B cell (primary cell): ENCODE measurements around the gene SOD3. TPM values are rescaled to one million over a fixed set of nuclear protein-coding genes. Genes with fewer than 3 reads are reported as not detected.

Experiments used
- ATAC-seq: fragments of 200-7000 bp; cut with Tn5 transposase; one replicate; pipeline ENCODE4 v1.10.0; 2021; ENCODE audit warnings: low read depth, mild to moderate bottlenecking, moderate number of reproducible peaks, moderate library complexity
- CTCF ChIA-PET: fragments of 350-600 bp; sonication (Branson Sonifier 250); formaldehyde crosslinking; loops from one replicate; lab custom pipeline; 2021; ENCODE audit warnings: antibody characterized with exemption, inconsistent platforms; lab: Charles Lee
- POLR2A ChIA-PET: fragments of 350-600 bp; sonication (Branson Sonifier 250); formaldehyde crosslinking; loops from one replicate; lab custom pipeline; 2021; ENCODE audit warnings: antibody characterized with exemption; lab: Charles Lee
- DNase-seq: peaks from one replicate; pipeline ENCODE4 v3.0.0; 2013
- H2AFZ ChIP-seq: 2 replicates; pipeline ENCODE4 v1.6.1; 2012; ENCODE audit warnings: mild to moderate bottlenecking, low read depth, low read length; ENCODE audit not compliant: insufficient read depth, poor library complexity, severe bottlenecking
- H3K27ac ChIP-seq, 2 donors: 1 replicate in 1 of 2; 2 replicates in 1 of 2; pipeline ENCODE4 v1.5.1; 2012 to 2013; ENCODE audit warnings: low read length in 2 of 2, mild to moderate bottlenecking in 2 of 2, moderate library complexity in 1 of 2
- H3K27me3 ChIP-seq, 4 experiments: fragments of 200-600 bp in 1 of 4; sonication (generic) in 1 of 4; replicated peaks in 1 of 4; 1 replicate in 2 of 4; 2 replicates in 2 of 4; pipeline versions ENCODE4 v1.6.1 to v1.7.0; 2013 to 2016; ENCODE audit warnings: low read length in 3 of 4, mild to moderate bottlenecking in 2 of 4, mixed read lengths in 1 of 4, moderate library complexity in 1 of 4; ENCODE audit not compliant: insufficient read depth in 4 of 4, control insufficient read depth in 3 of 4; ENCODE audit errors: control extremely low read depth in 1 of 4
- H3K36me3 ChIP-seq, 2 experiments: replicated peaks in 1 of 2; 1 replicate in 1 of 2; 2 replicates in 1 of 2; pipeline versions ENCODE4 v1.6.1 to v1.7.1; 2013; ENCODE audit warnings: low read length in 1 of 2; ENCODE audit not compliant: insufficient read depth in 2 of 2, control insufficient read depth in 1 of 2; ENCODE audit errors: control extremely low read depth in 1 of 2, extremely low read depth in 1 of 2
- H3K4me1 ChIP-seq, 2 donors: fragments of 200-600 bp in 1 of 2; sonication (generic) in 1 of 2; 1 replicate in 1 of 2; 2 replicates in 1 of 2; pipeline versions ENCODE4 v1.5.1 to v1.6.1; 2013 to 2017; ENCODE audit warnings: low read length in 2 of 2; ENCODE audit not compliant: control insufficient read depth in 2 of 2, insufficient read depth in 2 of 2
- H3K4me2 ChIP-seq: replicated peaks from 2 replicates; pipeline ENCODE3; 2012; ENCODE audit warnings: mild to moderate bottlenecking, low read depth, low read length; ENCODE audit not compliant: poor library complexity, severe bottlenecking
- H3K4me3 ChIP-seq, 5 experiments: fragments of 200-600 bp in 1 of 5; sonication (generic) in 1 of 5; 1 replicate in 3 of 5; 2 replicates in 2 of 5; pipeline versions ENCODE4 v1.5.1 to v1.7.0; 2011 to 2016; ENCODE audit warnings: low read length in 4 of 5, mild to moderate bottlenecking in 4 of 5, low read depth in 2 of 5, control low read depth in 1 of 5, moderate library complexity in 1 of 5; ENCODE audit not compliant: insufficient read depth in 1 of 5; ENCODE audit errors: control extremely low read depth in 1 of 5, extremely low read depth in 1 of 5
- H3K79me2 ChIP-seq: fragments of 200-600 bp; sonication (generic); one replicate; pipeline ENCODE4 v1.6.0; 2016; ENCODE audit warnings: low read length; ENCODE audit not compliant: control insufficient read depth, insufficient read depth
- H3K9ac ChIP-seq: fragments of 200-600 bp; sonication (generic); 2 replicates; pipeline ENCODE4 v1.6.1; 2017; ENCODE audit warnings: mild to moderate bottlenecking, low read length, moderate library complexity
- H3K9me3 ChIP-seq, 3 donors: one replicate each; pipeline versions ENCODE4 v1.6.1 to v1.7.1; 2013; ENCODE audit warnings: low read length in 2 of 3; ENCODE audit not compliant: control insufficient read depth in 2 of 3, insufficient read depth in 1 of 3; ENCODE audit errors: control extremely low read depth in 1 of 3
- H4K20me1 ChIP-seq: 2 replicates; pipeline ENCODE4 v1.6.0; 2012; ENCODE audit warnings: mild to moderate bottlenecking, low read length; ENCODE audit not compliant: insufficient read depth, control insufficient read depth, poor library complexity, severe bottlenecking
- H3K27ac Mint-ChIP-seq: one replicate; pipeline ENCODE4 v1.8.0; 2021; ENCODE audit warnings: mixed read lengths
- H3K27me3 Mint-ChIP-seq: one replicate; pipeline ENCODE4 v1.8.0; 2021; ENCODE audit warnings: mixed read lengths
- H3K4me1 Mint-ChIP-seq: one replicate; pipeline ENCODE4 v1.8.0; 2021; ENCODE audit warnings: mixed read lengths
- H3K4me3 Mint-ChIP-seq: one replicate; pipeline ENCODE4 v1.8.0; 2021; ENCODE audit warnings: mixed read lengths
- H3K9me3 Mint-ChIP-seq: one replicate; pipeline ENCODE4 v1.8.0; 2022; ENCODE audit warnings: mixed read lengths; ENCODE audit not compliant: insufficient read depth
- CTCF ChIP-seq: fragments of 200-600 bp; IDR thresholded peaks from one replicate; pipeline ENCODE4 v1.8.0; 2022; ENCODE audit warnings: antibody characterized with exemption, mild to moderate bottlenecking
- EZH2 ChIP-seq: IDR thresholded peaks from 2 replicates; pipeline ENCODE4 v1.6.1; 2012; ENCODE audit warnings: borderline replicate concordance, low read depth, mild to moderate bottlenecking, moderate library complexity, low read length; ENCODE audit not compliant: insufficient read depth, poor library complexity, severe bottlenecking
- WGBS: methylation state at CpG from one replicate; pipeline ENCODE4 v1.1.5; 2013; ENCODE audit warnings: missing lambda C conversion rate; ENCODE audit not compliant: insufficient coverage; 5-methylcytosine and 5-hydroxymethylcytosine counted together
- intact Hi-C: fragments of 100-400 bp; cut with micrococcal nuclease; formaldehyde crosslinking; loops from one replicate; pipeline ENCODE4 v1.10.0; 2022
- polyA plus RNA-seq: library from polyadenylated mRNA; depleted of rRNA; stranded (reverse); fragments of >200 nt; gene quantifications from 2 replicates; pipeline ENCODE4 v1.2.3, GENCODE V29; 2012
- total RNA-seq, 2 donors: library from RNA; stranded (reverse); fragments of 120-200 nt in 1 of 2; gene quantifications; 1 replicate in 1 of 2; 2 replicates in 1 of 2; pipeline versions ENCODE4 v1.2.3 to v1.2.4, GENCODE V29; 2013 to 2022

SOD3 gene
- total and polyA plus RNA-seq, 2 donors (not counting 1 experiment from before 2014, with no cell fraction given) = not detected

DNA sequence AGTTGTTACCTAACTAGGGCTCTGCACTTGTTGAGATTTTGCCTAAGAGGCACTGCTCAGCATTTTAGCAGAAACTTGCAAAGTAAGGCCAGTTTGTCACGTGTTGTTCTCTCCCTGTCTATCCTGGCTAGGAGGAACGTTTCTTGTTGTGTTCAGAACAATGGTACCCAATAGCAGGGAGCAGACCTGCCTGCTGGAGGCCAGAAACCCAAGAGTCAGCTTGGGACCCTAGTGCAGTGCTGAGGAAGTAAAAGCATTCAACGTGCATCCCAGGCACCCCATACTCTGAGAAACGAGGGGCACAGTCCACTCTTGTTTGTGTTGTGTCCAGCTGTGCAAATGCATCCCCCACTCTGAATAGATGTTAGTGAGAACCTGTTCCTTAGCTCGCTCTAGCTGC lies 42.4 kb downstream of the SOD3 start:
- H3K27ac Mint-ChIP-seq = no peak overlapping the region
- CTCF ChIA-PET = no interaction called here
- H4K20me1 ChIP-seq = no peaks in the 10 kb centered on the region
- H3K27me3 Mint-ChIP-seq = no peaks in the 10 kb centered on the region
- no peaks in the 10 kb centered on the region for H3K4me1 Mint-ChIP-seq
- H3K9me3 ChIP-seq = no peaks in the 10 kb centered on the region
- intact Hi-C loops = no loop called here
- ATAC-seq = no peak
- no peak overlapping the region for H3K4me3 ChIP-seq
- no peaks in the 10 kb centered on the region for H3K9me3 Mint-ChIP-seq
- WGBS = 74% methylated on average over 5 of the region's 5 CpGs
- H3K79me2 ChIP-seq = no peaks in the 10 kb centered on the region
- H3K4me3 Mint-ChIP-seq = no peak overlapping the region
- H3K27me3 ChIP-seq = no peaks in the 10 kb centered on the region
- POLR2A ChIA-PET = no interaction called here
- TF ChIP-seq EZH2 (no peak), CTCF (no peak)
- H3K36me3 ChIP-seq = no peaks in the 10 kb centered on the region
- H3K4me2 ChIP-seq = no peak overlapping the region
- no peaks in the 10 kb centered on the region for H3K4me1 ChIP-seq
- no peak overlapping the region for H2AFZ ChIP-seq
- no peak overlapping the region for H3K27ac ChIP-seq
- no peak for DNase-seq
- no peak overlapping the region for H3K9ac ChIP-seq

DNA sequence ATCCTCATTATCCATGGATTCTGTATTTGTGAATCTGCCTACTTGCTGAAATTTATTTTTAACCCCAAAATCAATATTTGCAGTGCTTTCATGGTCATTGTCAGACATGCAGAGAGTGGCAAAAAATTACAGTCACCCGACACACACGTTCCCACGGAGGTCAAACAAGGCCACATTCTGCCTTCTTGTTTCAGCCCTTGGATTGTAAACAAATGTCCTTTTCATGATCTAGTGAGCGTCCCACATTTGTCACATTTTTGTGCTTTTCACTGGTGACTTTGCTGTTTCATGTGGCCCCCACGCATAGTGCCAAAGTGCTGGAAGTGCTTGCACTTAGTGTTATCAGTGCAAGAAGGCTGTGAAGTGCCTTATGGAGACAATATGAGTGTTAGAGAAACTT lies 45.0 kb downstream of the SOD3 start:
- no peaks in the 10 kb centered on the region for H4K20me1 ChIP-seq
- CTCF ChIA-PET = no interaction called here
- intact Hi-C loops = no loop called here
- H3K36me3 ChIP-seq = no peaks in the 10 kb centered on the region
- Mint-ChIP-seq H3K9me3 (no peaks in the 10 kb centered on the region), H3K27me3 (no peaks in the 10 kb centered on the region), H3K4me3 (no peak overlapping the region), H3K4me1 (no peaks in the 10 kb centered on the region), H3K27ac (no peak overlapping the region)
- no peak for ATAC-seq
- no peaks in the 10 kb centered on the region for H3K27me3 ChIP-seq
- no peaks in the 10 kb centered on the region for H3K4me1 ChIP-seq
- 96% methylated on average over 5 of the region's 5 CpGs for WGBS
- no peak overlapping the region for H3K27ac ChIP-seq
- no peaks in the 10 kb centered on the region for H3K79me2 ChIP-seq
- H3K9ac ChIP-seq = no peak overlapping the region
- H3K4me2 ChIP-seq = no peak overlapping the region
- no peak overlapping the region for H3K4me3 ChIP-seq
- no peak for TF ChIP-seq EZH2
- no peak for TF ChIP-seq CTCF
- DNase-seq = no peak
- H2AFZ ChIP-seq = no peak overlapping the region
- POLR2A ChIA-PET = no interaction called here
- no peaks in the 10 kb centered on the region for H3K9me3 ChIP-seq
